IPS-18c (cell line): Measurements from ENCODE around the gene PCDHGB5.
"Not testable (repeated sequence)": the region's sequence is repeated elsewhere in the genome, so short reads cannot be mapped to it uniquely, and the experiment has no call there.

Experiments
- H3K4me3 ChIP-seq: 2 replicates; pipeline ENCODE4 v1.7.0; 2013; ENCODE audit warnings: low read depth, mild to moderate bottlenecking, low read length, moderate library complexity; ENCODE audit not compliant: insufficient read depth
- H3K9me3 ChIP-seq: one replicate; pipeline ENCODE4 v1.6.1; 2013; ENCODE audit warnings: mild to moderate bottlenecking, low read length, moderate library complexity; ENCODE audit not compliant: control insufficient read depth, insufficient read depth

The PCDHGB5 gene

GRCh38 chr5:141422742-141423291 lies 25.1 kb downstream of the PCDHGB5 start:
- peaks cover 19% of the 10 kb centered on the region for H3K9me3 ChIP-seq
- no peak overlapping the region; the same call in 1 of the 2 replicates for H3K4me3 ChIP-seq

DNA sequence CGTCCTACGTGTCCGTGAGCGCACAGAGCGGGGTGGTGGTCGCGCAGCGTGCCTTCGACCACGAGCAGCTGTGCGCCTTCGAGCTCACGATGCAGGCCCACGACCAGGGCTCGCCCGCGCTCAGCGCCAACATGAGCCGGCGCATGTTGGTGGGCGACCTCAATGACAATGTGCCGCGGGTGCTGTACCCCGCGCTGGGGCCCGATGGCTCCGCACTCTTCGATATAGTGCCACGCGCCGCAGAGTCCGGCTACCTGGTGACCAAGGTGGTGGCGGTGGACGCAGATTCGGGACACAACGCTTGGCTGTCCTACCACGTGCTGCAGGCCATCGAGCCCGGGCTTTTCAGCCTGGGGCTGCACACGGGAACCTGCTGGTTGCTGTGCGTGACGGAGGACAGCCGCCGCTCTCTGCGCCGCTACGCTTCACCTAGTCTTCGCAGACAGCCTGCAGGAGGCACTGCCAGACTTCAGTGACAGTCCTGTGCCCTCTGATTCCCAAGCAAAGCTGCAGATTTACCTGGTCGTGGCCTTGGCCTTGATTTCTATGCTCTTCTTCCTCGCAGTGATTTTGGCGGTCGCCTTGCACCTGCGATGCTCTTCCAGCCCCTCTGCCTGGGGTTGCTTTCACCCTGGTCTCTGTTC lies 30.2 kb downstream of the PCDHGB5 start:
- Histone ChIP-seq H3K4me3 (no peak overlapping the region), H3K9me3 (peaks cover 14% of the 10 kb centered on the region)

- H3K9me3 ChIP-seq = peaks cover 16% of the 10 kb centered on the region
- H3K4me3 ChIP-seq = no peak within 1 kb of the TSS; the same call in 1 of the 2 replicates
These were observed 32.8 kb downstream of the PCDHGB5 start, which contains the start of gene PCDHGA12 for GRCh38 chr5:141430332-141431113. TSS of gene PCDHGA12 (plus strand) at chr5:141430507. CDS start at chr5:141430760, 253 bp downstream.

DNA sequence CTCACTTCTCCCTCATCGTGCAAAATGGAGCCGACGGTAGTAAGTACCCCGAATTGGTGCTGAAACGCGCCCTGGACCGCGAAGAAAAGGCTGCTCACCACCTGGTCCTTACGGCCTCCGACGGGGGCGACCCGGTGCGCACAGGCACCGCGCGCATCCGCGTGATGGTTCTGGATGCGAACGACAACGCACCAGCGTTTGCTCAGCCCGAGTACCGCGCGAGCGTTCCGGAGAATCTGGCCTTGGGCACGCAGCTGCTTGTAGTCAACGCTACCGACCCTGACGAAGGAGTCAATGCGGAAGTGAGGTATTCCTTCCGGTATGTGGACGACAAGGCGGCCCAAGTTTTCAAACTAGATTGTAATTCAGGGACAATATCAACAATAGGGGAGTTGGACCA lies 33.5 kb downstream of the PCDHGB5 start:
- Histone ChIP-seq H3K4me3 (no peak overlapping the region; the same call in 1 of the 2 replicates), H3K9me3 (peaks cover 16% of the 10 kb centered on the region)

- not testable (repeated sequence) for H3K4me3 ChIP-seq
- H3K9me3 ChIP-seq = peaks cover 10% of the 10 kb centered on the region
These were observed 34.6 kb downstream of the PCDHGB5 start for GRCh38 chr5:141432308-141432707.

- H3K4me3 ChIP-seq = not testable (repeated sequence)
- peaks cover 10% of the 10 kb centered on the region for H3K9me3 ChIP-seq
These were observed 35.0 kb downstream of the PCDHGB5 start for GRCh38 chr5:141432726-141433125.

DNA sequence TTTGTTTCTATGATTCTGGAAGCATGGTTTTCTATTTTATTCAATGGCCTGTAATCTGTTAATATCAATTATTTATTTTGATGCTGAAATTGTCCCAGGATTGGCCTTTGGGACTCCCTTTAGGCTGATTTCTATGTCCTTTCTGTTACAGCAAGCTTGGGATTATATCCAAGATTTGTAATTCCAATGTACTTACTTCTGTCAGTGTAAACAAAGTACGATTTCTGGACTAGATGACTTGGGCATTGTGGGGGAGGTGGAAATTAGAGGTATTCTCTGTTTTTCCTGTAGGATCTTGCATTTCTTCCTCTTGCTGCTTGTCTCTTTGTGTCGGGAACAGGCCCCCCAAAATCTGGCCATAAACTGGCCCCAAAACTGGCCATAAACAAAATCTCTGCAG lies 36.3 kb downstream of the PCDHGB5 start:
- Histone ChIP-seq H3K9me3 (peaks cover 10% of the 10 kb centered on the region), H3K4me3 (no peak overlapping the region)

DNA sequence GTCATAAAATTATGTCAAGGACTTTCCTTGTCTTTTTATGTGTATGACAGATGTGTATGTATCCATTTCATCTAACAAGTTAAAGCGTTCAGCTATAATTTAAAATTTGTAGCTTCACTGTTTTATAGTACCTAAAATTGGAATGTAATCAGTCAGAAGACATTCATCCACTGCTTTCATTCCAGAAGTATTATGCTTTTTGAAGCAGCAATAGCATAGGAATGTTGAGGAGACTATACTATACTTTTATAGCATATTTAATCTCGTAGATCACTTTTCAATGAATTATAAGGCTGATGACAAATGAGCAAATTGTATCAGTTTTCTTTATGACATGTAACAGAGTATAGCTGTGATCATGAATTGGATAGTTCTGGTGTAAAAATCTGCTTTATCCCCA lies 39.5 kb downstream of the PCDHGB5 start:
- peaks cover 4% of the 10 kb centered on the region for H3K9me3 ChIP-seq
- H3K4me3 ChIP-seq = no peak overlapping the region

DNA sequence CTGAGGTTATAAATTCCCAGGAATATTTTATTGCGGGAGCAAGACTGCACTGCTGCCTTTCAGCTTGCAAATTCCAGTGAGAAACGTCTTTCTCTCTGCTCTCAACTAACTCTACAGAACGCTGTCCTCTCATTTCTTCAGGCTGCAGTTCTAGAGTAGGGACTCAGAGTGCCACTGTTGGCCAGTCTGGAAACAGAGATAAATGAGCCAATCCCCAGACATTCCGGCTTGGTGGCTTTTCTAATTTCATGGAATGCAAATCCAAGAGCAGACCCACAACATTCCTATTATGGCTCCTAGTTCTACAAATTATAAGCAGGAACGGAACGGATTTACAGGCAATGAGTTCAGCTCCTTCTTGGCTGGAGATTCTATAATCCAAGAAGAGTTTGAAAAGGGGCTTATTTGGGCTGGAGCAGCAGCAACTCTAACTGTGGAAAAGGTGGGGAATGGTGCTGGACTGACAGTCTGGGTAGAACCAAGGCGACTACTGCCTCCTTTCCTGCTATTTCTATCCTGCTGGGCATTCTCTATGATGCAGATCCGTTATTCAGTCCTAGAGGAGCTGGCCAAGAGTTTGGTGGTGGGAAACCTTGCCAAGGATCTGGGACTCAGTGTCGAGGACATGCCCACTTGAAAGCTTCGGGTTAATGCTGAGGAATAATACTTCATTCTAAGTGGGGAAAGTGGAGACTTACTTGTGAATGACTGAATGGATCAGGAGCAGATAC lies 41.8 kb downstream of the PCDHGB5 start:
- Histone ChIP-seq H3K9me3 (peaks cover 2% of the 10 kb centered on the region), H3K4me3 (no peak overlapping the region)

DNA sequence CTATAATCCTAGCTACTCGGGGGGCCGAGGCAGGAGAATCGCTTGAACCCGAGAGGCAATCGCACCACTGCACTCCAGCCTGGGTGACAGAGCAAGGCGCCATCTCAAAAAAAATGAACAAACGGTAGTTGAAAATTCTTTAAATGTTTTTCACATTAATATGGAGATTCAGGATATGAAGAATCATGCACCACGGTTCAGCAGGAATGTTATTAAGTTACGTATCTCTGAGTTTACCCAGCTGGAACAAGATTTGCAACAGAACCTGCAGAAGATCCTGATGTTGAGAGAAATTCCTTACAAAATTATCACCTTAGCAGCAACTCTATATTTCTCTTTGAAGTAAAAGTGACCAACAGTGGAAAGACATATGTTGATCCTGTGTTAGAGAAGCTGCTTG lies 42.6 kb downstream of the PCDHGB5 start:
- Histone ChIP-seq H3K4me3 (no peak overlapping the region), H3K9me3 (peaks cover 2% of the 10 kb centered on the region)

DNA sequence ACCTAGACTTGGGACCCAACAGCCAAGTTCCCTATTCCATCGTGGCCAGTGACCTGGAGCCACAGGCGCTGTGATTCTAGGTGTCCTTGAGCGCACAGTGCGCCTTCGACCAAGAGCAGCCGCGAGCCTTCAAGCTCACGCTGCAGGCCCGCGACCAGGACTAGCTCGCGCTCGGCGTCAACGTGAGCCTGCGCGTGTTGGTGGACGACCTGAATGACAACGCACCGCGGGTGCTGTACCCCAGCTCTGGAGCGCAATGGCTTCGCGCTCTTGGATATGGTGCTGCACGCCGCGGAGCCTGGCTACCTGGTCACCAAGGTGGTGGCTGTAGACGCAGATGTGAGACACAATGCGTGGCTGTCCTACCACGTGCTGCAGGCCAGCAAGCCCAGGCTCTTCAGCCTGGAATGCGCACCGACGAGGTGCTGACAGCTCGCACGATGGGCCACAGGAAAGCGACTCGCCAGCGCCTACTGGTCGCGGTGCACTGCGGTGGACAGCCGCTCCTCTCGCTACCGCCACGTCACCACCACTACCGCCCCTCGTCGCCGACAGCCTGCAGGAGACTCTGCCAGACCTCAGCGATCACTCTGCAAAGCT lies 43.9 kb downstream of the PCDHGB5 start:
- no peak overlapping the region for H3K4me3 ChIP-seq

More for the DNA sequence above, 43.9 kb downstream of the PCDHGB5 start:
- H3K9me3 ChIP-seq = peaks cover 2% of the 10 kb centered on the region
